Measurements from ENCODE around the gene DYRK4. TPM values are rescaled to one million over a fixed set of nuclear protein-coding genes. Genes with fewer than 3 reads are reported as not detected.

DYRK4 gene
- total and polyA plus RNA-seq, 2 donors (not counting 1 experiment from before 2014, with no cell fraction given): 55.2 to 63.1 TPM

DNA sequence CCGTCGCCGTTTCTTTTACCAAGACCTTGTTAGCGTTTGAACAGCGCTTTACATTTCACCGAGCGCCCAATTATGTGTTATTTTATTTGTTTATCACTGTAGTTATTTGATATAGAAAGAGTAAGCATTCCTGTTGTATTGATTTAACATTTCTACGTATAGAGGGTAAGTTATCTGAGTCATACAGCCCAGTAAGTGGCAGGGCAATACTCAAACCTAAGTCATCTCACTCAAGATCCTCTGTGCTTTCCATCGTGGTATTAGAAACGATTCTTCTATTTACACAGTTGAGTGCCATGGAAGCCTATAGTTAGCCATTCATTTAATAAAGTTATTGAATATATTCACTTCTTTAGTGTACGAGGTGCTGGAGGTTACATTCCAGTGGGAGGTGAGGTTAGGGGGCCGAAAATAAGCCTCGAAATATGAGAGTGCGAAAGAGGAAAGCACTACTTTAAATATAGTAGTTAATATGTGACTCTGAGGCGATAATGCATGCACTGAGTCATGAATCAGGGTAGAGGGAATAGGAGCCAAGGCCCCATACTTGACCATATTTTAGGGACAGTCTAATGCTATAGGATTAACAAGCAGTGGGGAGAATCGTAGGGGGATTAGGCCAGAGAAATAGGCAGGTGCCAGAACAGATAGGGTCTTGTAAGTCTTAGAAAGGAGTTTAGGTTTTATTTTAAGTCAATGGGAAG, 22.7 kb upstream of the DYRK4 start:
- Histone ChIP-seq H3K36me3 (ENCODE audit: control insufficient read depth, insufficient read depth, low read length) (no peaks in the 10 kb centered on the region), H4K20me1 (ENCODE audit: control insufficient read depth, extremely low read depth, insufficient read depth, low read length) (no peaks in the 10 kb centered on the region), H3K4me3 (replicated peaks in 1 of 4; ENCODE audit: control extremely low read depth in 1 of 4, insufficient read depth in 1 of 4, low read depth in 3 of 4, low read length in 4 of 4) (peak overlapping the region; percentile 94 to 100 (median 98)), H3K27me3 (ENCODE audit: control insufficient read depth, insufficient read depth, low read length) (no peaks in the 10 kb centered on the region), H3K27ac (ENCODE audit: insufficient read depth, low read length) (peak overlapping the region; percentile 99), H3K9me3 (ENCODE audit: control insufficient read depth, insufficient read depth, low read depth, low read length) (no peaks in the 10 kb centered on the region), H2AFZ (ENCODE audit: low read length) (peak overlapping the region; percentile 99), H3K4me1 (ENCODE audit: control insufficient read depth, extremely low read depth, insufficient read depth, low read length) (peaks cover 2% of the 10 kb centered on the region), H3K79me2 (ENCODE audit: control insufficient read depth, insufficient read depth, low read length) (peaks cover 50% of the 10 kb centered on the region), H3K9ac (ENCODE audit: insufficient read depth, low read length) (peak overlapping the region; percentile 67), H3K4me2 (ENCODE audit: extremely low read depth, insufficient read depth, low read length) (peak overlapping the region; percentile 87)
- TF ChIP-seq, protein P1, sequence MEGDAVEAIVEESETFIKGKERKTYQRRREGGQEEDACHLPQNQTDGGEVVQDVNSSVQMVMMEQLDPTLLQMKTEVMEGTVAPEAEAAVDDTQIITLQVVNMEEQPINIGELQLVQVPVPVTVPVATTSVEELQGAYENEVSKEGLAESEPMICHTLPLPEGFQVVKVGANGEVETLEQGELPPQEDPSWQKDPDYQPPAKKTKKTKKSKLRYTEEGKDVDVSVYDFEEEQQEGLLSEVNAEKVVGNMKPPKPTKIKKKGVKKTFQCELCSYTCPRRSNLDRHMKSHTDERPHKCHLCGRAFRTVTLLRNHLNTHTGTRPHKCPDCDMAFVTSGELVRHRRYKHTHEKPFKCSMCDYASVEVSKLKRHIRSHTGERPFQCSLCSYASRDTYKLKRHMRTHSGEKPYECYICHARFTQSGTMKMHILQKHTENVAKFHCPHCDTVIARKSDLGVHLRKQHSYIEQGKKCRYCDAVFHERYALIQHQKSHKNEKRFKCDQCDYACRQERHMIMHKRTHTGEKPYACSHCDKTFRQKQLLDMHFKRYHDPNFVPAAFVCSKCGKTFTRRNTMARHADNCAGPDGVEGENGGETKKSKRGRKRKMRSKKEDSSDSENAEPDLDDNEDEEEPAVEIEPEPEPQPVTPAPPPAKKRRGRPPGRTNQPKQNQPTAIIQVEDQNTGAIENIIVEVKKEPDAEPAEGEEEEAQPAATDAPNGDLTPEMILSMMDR (conservative IDR thresholded peaks at IDR 0.05 in 1 of 2, IDR thresholded peaks at IDR 0.05 in 1 of 2; ENCODE audit: low read depth in 1 of 2, low read length in 2 of 2): no peak
- no peak for TF ChIP-seq EZH2 (IDR thresholded peaks at IDR 0.05; ENCODE audit: low read length, missing control alignments)
- no peak for DNase-seq (ENCODE audit: low read depth in 2 of 2)

DNA sequence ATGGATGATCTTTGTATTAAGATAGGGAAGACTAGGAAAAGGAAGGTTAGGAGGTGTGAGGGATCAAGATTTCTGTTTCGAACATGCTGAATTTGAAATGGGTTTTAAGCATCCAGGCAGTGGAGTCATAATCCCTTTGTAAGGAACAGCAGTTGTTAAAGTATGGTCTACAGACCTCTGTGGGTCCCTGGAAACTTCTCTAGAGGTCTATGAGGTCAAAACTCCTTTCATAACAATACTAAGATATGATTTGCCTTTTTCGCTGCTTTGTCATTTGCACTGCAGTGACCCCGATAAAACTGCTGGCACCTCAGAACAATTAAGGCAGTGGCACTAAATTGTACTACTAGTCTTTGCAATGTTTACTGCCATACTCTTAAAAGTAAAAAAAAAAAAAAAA, 21.8 kb upstream of the DYRK4 start:
- Histone ChIP-seq H3K4me2 (ENCODE audit: extremely low read depth, insufficient read depth, low read length) (peak overlapping the region; percentile 87), H3K9me3 (ENCODE audit: control insufficient read depth, insufficient read depth, low read depth, low read length) (no peaks in the 10 kb centered on the region), H3K27ac (ENCODE audit: insufficient read depth, low read length) (no peak overlapping the region), H3K9ac (ENCODE audit: insufficient read depth, low read length) (no peak overlapping the region), H3K36me3 (ENCODE audit: control insufficient read depth, insufficient read depth, low read length) (no peaks in the 10 kb centered on the region), H3K4me3 (replicated peaks in 1 of 4; ENCODE audit: control extremely low read depth in 1 of 4, insufficient read depth in 1 of 4, low read depth in 3 of 4, low read length in 4 of 4) (peak overlapping the region in 3 of 4 experiments; percentile 94 to 100 (median 96)), H2AFZ (ENCODE audit: low read length) (no peak overlapping the region), H3K27me3 (ENCODE audit: control insufficient read depth, insufficient read depth, low read length) (no peaks in the 10 kb centered on the region), H3K79me2 (ENCODE audit: control insufficient read depth, insufficient read depth, low read length) (peaks cover 50% of the 10 kb centered on the region), H4K20me1 (ENCODE audit: control insufficient read depth, extremely low read depth, insufficient read depth, low read length) (no peaks in the 10 kb centered on the region), H3K4me1 (ENCODE audit: control insufficient read depth, extremely low read depth, insufficient read depth, low read length) (peaks cover 2% of the 10 kb centered on the region)
- TF ChIP-seq, protein P1 (conservative IDR thresholded peaks at IDR 0.05 in 1 of 2, IDR thresholded peaks at IDR 0.05 in 1 of 2; ENCODE audit: low read depth in 1 of 2, low read length in 2 of 2): no peak
- no peak for TF ChIP-seq EZH2 (IDR thresholded peaks at IDR 0.05; ENCODE audit: low read length, missing control alignments)
- DNase-seq (ENCODE audit: low read depth in 2 of 2): no peak

DNA sequence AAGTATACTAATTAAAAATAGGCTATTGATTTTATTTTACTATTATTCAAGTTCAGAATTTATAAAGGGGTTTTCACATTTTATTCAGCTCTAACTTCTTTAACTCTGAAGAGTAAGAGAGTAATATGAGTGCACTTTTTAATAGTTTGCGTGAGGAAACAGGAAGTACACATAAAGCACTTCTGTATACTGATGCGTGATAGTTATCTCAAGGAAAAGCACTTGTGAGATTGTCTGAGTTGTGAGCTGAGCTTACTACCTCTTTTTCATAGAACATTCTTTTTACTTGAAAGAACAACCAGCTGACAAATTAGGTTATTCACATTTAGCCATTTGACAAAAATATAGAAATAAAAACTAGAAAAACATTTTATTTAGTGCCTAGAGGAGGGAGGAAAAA, 21.4 kb upstream of the DYRK4 start:
- Histone ChIP-seq H3K4me1 (ENCODE audit: control insufficient read depth, extremely low read depth, insufficient read depth, low read length) (peaks cover 2% of the 10 kb centered on the region), H3K27ac (ENCODE audit: insufficient read depth, low read length) (no peak overlapping the region), H3K27me3 (ENCODE audit: control insufficient read depth, insufficient read depth, low read length) (no peaks in the 10 kb centered on the region), H4K20me1 (ENCODE audit: control insufficient read depth, extremely low read depth, insufficient read depth, low read length) (no peaks in the 10 kb centered on the region), H3K9ac (ENCODE audit: insufficient read depth, low read length) (no peak overlapping the region), H3K79me2 (ENCODE audit: control insufficient read depth, insufficient read depth, low read length) (peaks cover 50% of the 10 kb centered on the region), H3K9me3 (ENCODE audit: control insufficient read depth, insufficient read depth, low read depth, low read length) (no peaks in the 10 kb centered on the region), H3K36me3 (ENCODE audit: control insufficient read depth, insufficient read depth, low read length) (no peaks in the 10 kb centered on the region), H2AFZ (ENCODE audit: low read length) (peak overlapping the region; percentile 43), H3K4me3 (replicated peaks in 1 of 4; ENCODE audit: control extremely low read depth in 1 of 4, insufficient read depth in 1 of 4, low read depth in 3 of 4, low read length in 4 of 4) (no peak overlapping the region), H3K4me2 (ENCODE audit: extremely low read depth, insufficient read depth, low read length) (no peak overlapping the region)
- DNase-seq (ENCODE audit: low read depth in 2 of 2): no peak
- no peak for TF ChIP-seq EZH2 (IDR thresholded peaks at IDR 0.05; ENCODE audit: low read length, missing control alignments)
- TF ChIP-seq, protein P1 (conservative IDR thresholded peaks at IDR 0.05 in 1 of 2, IDR thresholded peaks at IDR 0.05 in 1 of 2; ENCODE audit: low read depth in 1 of 2, low read length in 2 of 2): no peak
